Measurements from ENCODE around the gene MUCL3. TPM values are rescaled to one million over a fixed set of nuclear protein-coding genes. Genes with fewer than 3 reads are reported as not detected.

Gene MUCL3
- total RNA-seq, 1 donor, result not detected

DNA sequence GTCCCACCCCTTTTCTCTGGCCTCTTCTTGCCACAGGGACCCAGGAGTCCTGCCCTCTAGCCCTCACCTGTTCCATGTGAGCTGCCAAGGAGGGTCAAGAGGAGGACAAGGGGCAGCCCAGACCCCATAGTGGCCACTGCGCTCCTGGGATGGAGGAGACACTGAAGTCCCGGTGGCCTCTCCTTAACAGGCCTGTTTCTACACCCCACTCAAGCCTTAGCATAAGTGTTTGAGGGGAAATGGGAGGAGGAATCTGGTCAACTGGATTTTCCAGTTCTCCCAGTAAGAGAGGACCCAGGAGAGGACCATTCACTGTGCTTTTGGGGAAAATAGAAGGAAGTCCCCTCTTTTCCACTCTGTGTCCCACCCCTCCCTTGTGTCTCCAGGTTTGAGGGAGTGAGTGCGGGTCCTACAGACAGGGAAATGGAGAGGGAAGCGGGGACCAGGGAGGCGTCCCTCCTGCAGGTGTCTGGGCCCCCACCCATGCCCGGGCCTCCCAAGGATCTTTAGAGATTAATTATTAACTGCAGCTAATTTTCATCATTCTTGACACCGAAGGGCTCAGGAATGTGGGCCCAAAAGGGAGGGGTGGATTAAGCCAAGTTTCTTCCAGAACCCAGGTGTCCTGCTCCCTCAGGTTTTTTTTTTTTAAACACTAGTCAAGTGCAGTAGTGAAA lies 8.7 kb upstream of the MUCL3 start, which contains the start of gene SFTA2:
Gene SFTA2 (minus strand): TSS at position 202 of the 677 bp plus-strand sequence. CDS start 74 bp downstream, at position 128.
- TF ChIP-seq, protein P1, sequence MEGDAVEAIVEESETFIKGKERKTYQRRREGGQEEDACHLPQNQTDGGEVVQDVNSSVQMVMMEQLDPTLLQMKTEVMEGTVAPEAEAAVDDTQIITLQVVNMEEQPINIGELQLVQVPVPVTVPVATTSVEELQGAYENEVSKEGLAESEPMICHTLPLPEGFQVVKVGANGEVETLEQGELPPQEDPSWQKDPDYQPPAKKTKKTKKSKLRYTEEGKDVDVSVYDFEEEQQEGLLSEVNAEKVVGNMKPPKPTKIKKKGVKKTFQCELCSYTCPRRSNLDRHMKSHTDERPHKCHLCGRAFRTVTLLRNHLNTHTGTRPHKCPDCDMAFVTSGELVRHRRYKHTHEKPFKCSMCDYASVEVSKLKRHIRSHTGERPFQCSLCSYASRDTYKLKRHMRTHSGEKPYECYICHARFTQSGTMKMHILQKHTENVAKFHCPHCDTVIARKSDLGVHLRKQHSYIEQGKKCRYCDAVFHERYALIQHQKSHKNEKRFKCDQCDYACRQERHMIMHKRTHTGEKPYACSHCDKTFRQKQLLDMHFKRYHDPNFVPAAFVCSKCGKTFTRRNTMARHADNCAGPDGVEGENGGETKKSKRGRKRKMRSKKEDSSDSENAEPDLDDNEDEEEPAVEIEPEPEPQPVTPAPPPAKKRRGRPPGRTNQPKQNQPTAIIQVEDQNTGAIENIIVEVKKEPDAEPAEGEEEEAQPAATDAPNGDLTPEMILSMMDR (IDR thresholded peaks at IDR 0.05; ENCODE audit: insufficient read depth, low read depth, low read length), result no peak
- DNase-seq (ENCODE audit: low read depth), result no peak
- H3K4me3 ChIP-seq (ENCODE audit: low read depth, low read length), result no peak within 1 kb of the TSS

DNA sequence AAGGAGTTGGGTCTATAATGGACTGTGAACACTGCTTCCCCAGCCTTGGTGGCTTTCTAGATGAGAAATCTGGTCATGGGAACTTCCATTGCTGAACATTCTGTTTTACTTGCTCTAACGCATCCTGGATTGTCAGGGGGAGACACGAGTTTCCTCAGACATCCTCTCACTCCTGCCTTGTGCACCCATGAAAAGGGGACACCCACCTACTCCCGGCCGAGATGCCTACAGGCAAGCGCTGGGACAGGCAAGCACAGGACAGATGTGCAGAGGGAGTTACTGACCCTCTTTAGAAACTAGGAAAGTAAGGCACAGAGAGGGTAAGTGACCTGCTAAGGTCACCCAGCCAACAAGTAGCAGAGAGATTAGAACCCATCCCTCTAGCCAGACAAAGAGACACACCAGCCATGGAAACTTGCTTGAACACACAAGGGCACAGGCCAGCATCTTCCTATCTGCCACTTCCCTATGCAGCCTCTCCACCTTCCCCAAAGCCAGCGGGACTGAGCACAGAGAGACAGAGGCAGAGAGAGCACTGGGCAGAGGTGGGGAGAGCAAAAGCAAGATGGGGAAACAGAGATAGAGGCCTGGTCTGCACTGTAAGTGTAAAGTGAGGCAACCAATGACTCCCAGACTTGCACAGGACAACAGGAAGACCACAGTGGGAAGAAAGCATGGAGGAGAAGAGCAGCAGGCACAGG lies 8.0 kb upstream of the MUCL3 start:
- H3K4me3 ChIP-seq (ENCODE audit: low read depth, low read length), result no peak overlapping the region
- DNase-seq (ENCODE audit: low read depth), result no peak
- TF ChIP-seq, protein P1 (IDR thresholded peaks at IDR 0.05; ENCODE audit: insufficient read depth, low read depth, low read length), result no peak

DNA sequence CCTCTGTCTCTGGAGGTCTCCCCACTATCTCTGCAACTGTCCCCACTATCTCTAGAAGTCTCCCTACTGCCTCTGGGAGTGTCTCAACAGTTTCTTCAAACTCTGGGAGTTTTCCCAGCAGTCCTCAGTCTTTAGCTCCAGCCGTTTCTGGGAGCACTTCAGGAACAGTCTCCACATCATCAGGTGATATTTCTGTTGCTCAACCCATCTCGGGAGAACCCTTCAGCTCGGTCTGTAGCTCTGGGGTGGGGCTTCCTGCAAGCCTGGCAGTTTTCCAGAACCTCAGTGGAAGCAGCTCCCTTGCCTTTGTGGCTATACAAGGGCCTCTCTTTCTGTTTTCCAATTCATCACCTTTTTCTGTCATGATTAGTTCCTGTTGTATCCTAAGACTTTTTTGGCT lies 5.8 kb upstream of the MUCL3 start:
- DNase-seq (ENCODE audit: low read depth), result peak; percentile 37
- TF ChIP-seq, protein P1 (IDR thresholded peaks at IDR 0.05; ENCODE audit: insufficient read depth, low read depth, low read length), result no peak
- H3K4me3 ChIP-seq (ENCODE audit: low read depth, low read length), result no peak overlapping the region

DNA sequence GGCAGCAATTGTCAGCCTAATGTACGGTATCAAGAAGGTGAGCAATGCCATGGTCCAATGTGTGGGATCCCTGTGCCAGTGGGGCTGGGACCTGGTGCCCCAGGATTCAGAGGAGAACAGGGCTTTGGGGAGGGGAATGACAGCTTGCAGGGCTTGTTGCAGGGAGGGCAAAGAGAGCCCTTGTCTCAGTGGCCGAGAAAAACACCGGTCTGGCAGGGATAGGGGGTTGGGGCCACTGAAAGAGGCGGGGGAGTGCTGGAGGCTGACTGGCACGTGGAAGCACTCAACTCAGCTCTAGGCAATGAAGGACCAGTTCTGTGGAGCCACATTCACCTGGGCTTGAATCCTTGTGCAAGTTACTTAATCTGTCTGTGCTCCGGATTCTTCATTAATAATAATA lies 3.5 kb upstream of the MUCL3 start:
- no peak for DNase-seq (ENCODE audit: low read depth)
- TF ChIP-seq, protein P1 (IDR thresholded peaks at IDR 0.05; ENCODE audit: insufficient read depth, low read depth, low read length), result no peak
- no peak overlapping the region for H3K4me3 ChIP-seq (ENCODE audit: low read depth, low read length)

DNA sequence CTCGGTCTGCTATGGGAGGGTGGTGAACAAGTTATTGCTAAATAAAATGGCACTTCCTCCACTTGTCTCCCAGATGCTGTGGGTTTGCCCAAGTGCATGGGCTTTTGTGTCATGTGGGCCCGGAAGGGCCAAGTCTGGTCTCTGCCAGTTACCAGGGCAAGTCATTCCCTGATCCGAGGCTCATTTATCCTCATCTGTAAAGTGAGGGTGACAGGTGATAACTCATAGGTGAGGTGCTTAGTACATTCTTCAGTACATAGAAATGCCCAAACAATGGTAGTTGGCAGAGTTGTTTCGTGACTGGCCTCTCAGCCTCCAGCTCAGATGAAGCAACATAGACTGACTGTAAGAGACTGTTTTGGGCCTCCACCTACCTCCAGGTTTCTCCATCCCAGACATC lies 2.0 kb upstream of the MUCL3 start:
- no peak overlapping the region for H3K4me3 ChIP-seq (ENCODE audit: low read depth, low read length)
- TF ChIP-seq, protein P1 (IDR thresholded peaks at IDR 0.05; ENCODE audit: insufficient read depth, low read depth, low read length), result no peak
- DNase-seq (ENCODE audit: low read depth), result no peak

DNA sequence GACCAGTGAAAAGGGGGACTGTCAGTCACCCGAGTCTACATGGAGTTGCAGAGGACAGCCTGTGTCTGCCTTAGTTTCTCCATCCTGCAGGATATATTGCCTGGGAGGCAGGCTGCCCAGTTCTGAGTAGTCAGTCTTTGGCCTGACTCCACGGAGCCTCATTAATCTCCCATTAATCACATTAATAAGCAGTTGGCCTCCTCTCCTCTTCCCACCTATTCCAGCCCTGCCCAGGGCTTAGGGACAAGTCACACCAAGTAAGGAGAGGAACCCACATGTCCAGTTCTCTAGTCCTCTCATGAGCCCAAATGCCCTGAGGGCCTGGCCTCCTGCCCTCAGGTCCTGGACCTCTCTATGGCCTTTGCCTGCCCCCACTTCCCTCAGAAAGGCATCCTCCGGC lies 1.3 kb upstream of the MUCL3 start:
- DNase-seq (ENCODE audit: low read depth), result no peak
- no peak overlapping the region for H3K4me3 ChIP-seq (ENCODE audit: low read depth, low read length)
- TF ChIP-seq, protein P1 (IDR thresholded peaks at IDR 0.05; ENCODE audit: insufficient read depth, low read depth, low read length), result no peak

Data from fibroblast of villous mesenchyme (primary cell).